ENCODE measurements around the gene CORIN. TPM values are rescaled to one million over a fixed set of nuclear protein-coding genes. Genes with fewer than 3 reads are reported as not detected.

CORIN gene
- polyA plus RNA-seq, 3 donors, result 0.01 TPM; not detected in 2

- Histone ChIP-seq H4K20me1 (ENCODE audit: insufficient read depth, low read length) (no peaks in the 10 kb centered on the region), H2AFZ (ENCODE audit: insufficient read depth, low read depth, low read length, poor library complexity, severe bottlenecking) (no peak overlapping the region), H3K36me3 (replicated peaks in 1 of 2; ENCODE audit: control insufficient read depth in 1 of 2, insufficient read depth in 2 of 2, low read length in 2 of 2) (no peaks in the 10 kb centered on the region), H3K9ac (ENCODE audit: insufficient read depth, low read length, poor library complexity, severe bottlenecking) (no peak overlapping the region), H3K27ac (ENCODE audit: low read depth in 1 of 2, low read length in 2 of 2) (no peak overlapping the region), H3K9me3 (replicated peaks in 1 of 2; ENCODE audit: control insufficient read depth in 1 of 2, insufficient read depth in 1 of 2, low read length in 2 of 2) (no peaks in the 10 kb centered on the region), H3K4me3 (replicated peaks in 1 of 3; ENCODE audit: low read depth in 2 of 3, low read length in 3 of 3) (no peak overlapping the region), H3K4me1 (ENCODE audit: control insufficient read depth in 1 of 2, insufficient read depth in 2 of 2, low read length in 2 of 2) (no peaks in the 10 kb centered on the region), H3K27me3 (ENCODE audit: control insufficient read depth in 2 of 2, insufficient read depth in 2 of 2, low read length in 2 of 2) (no peaks in the 10 kb centered on the region), H3K79me2 (ENCODE audit: insufficient read depth, low read length) (no peaks in the 10 kb centered on the region), H3K4me2 (replicated peaks; ENCODE audit: extremely low read depth, low read length, poor library complexity, severe bottlenecking) (no peak overlapping the region)
- Mint-ChIP-seq H3K9me3 (peaks cover 0 to 13% (median 3%) of the 10 kb centered on the region in 7 donors), H3K36me3 (no peaks in the 10 kb centered on the region), H3K27me3 (ENCODE audit: low read depth in 3 of 3) (peaks cover 0 to 3% (median 1%) of the 10 kb centered on the region in 3 donors), H3K4me1 (peaks cover 3% of the 10 kb centered on the region), H3K27ac (no peak overlapping the region), H3K4me3 (no peak overlapping the region)
- no peak for TF ChIP-seq CTCF (IDR thresholded peaks at IDR 0.05)
- intact Hi-C loops (cut with micrococcal nuclease), result no loop called here
- no peak for DNase-seq
- WGBS (ENCODE audit: insufficient coverage), result no CpG with 5 or more reads among the region's 1 CpG
Measured at GRCh38 chr4:47621181-47621580, 216.7 kb downstream of the CORIN start.

GRCh38 chr4:47619691-47620090 lies 218.2 kb downstream of the CORIN start:
- TF ChIP-seq CTCF (IDR thresholded peaks at IDR 0.05), result no peak
- Histone ChIP-seq H3K27me3 (ENCODE audit: control insufficient read depth in 2 of 2, insufficient read depth in 2 of 2, low read length in 2 of 2) (no peaks in the 10 kb centered on the region), H2AFZ (ENCODE audit: insufficient read depth, low read depth, low read length, poor library complexity, severe bottlenecking) (no peak overlapping the region), H3K9ac (ENCODE audit: insufficient read depth, low read length, poor library complexity, severe bottlenecking) (no peak overlapping the region), H3K79me2 (ENCODE audit: insufficient read depth, low read length) (no peaks in the 10 kb centered on the region), H3K9me3 (replicated peaks in 1 of 2; ENCODE audit: control insufficient read depth in 1 of 2, insufficient read depth in 1 of 2, low read length in 2 of 2) (no peaks in the 10 kb centered on the region), H3K4me3 (replicated peaks in 1 of 3; ENCODE audit: low read depth in 2 of 3, low read length in 3 of 3) (no peak overlapping the region), H3K36me3 (replicated peaks in 1 of 2; ENCODE audit: control insufficient read depth in 1 of 2, insufficient read depth in 2 of 2, low read length in 2 of 2) (no peaks in the 10 kb centered on the region), H3K4me1 (ENCODE audit: control insufficient read depth in 1 of 2, insufficient read depth in 2 of 2, low read length in 2 of 2) (no peaks in the 10 kb centered on the region), H3K27ac (ENCODE audit: low read depth in 1 of 2, low read length in 2 of 2) (no peak overlapping the region), H3K4me2 (replicated peaks; ENCODE audit: extremely low read depth, low read length, poor library complexity, severe bottlenecking) (no peak overlapping the region), H4K20me1 (ENCODE audit: insufficient read depth, low read length) (no peaks in the 10 kb centered on the region)
- no peaks in the 10 kb centered on the region for H3K4me1 Mint-ChIP-seq
- WGBS (ENCODE audit: insufficient coverage), result 100% methylated on average over 1 of the region's 2 CpGs
- H3K27ac Mint-ChIP-seq, result no peak overlapping the region
- no peaks in the 10 kb centered on the region for H3K36me3 Mint-ChIP-seq
- peaks cover 0 to 3% (median 1%) of the 10 kb centered on the region in 3 donors for H3K27me3 Mint-ChIP-seq (ENCODE audit: low read depth in 3 of 3)
- intact Hi-C loops (cut with micrococcal nuclease), result no loop called here
- H3K4me3 Mint-ChIP-seq, result no peak overlapping the region
- peaks cover 0 to 13% (median 3%) of the 10 kb centered on the region in 7 donors for H3K9me3 Mint-ChIP-seq
- DNase-seq, result no peak
